ENCODE measurements around the gene SYS1. TPM values are rescaled to one million over a fixed set of nuclear protein-coding genes. Genes with fewer than 3 reads are reported as not detected.

Gene SYS1
- total and polyA plus RNA-seq, 2 donors (not counting 3 experiments of a cell fraction or from before 2014, with no cell fraction given) = 27.4 to 79.6 TPM

DNA sequence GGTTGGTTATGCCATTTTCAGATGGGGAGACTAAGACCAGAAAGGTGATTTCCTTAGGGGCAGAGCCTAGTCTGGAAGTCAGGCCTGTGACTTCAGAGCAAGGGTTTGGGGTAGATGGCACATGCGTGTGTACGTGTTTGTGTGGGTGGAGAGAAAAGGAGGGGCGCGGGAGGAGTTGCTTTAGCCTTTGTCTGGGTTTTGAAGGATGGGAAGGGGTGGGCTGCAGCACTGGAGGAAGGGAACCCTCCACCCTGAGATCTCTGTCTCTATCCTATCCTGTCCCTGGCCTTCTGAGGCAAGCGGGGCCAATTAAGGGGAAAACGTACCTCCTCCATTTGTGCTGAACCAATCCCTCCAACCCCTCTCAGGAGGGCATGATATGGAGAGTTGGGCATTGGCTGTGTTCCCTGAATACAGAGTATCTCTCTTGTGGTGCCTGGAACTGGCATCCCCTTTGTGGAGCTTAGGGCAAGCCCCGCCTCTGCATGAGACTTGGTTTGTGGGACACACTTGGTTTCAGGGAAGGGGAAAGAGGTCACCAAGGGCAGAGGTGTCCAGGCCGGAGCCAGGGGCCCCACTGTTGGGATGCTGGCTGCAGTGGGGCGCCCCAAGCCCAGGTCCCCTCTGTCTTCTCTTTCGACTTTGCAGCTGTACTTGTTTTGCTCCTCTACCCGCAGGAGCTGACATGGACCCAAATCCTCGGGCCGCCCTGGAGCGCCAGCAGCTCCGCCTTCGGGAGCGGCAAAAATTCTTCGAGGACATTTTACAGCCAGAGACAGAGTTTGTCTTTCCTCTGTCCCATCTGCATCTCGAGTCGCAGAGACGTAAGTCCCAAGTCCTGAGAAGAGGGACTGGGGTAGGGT, 45.1 kb downstream of the SYS1 start, which contains the start of gene DBNDD2:
Gene DBNDD2, plus strand, starts transcription at position 507 of the 863 bp plus-strand sequence. Its CDS starts 179 bp downstream, at position 686.
- Histone ChIP-seq H3K9me3 (replicated peaks; ENCODE audit: control insufficient read depth, insufficient read depth, low read length) (no peaks in the 10 kb centered on the region), H3K27ac (ENCODE audit: insufficient read depth, low read depth, low read length) (no peak within 1 kb of the TSS), H3K4me1 (ENCODE audit: control insufficient read depth, extremely low read depth, insufficient read depth, low read length) (peaks cover 3% of the 10 kb centered on the region), H3K9me1 (replicated peaks; ENCODE audit: control insufficient read depth, extremely low read depth, insufficient read depth, low read length) (no peaks in the 10 kb centered on the region), H3K36me3 (ENCODE audit: control insufficient read depth in 2 of 2, extremely low read depth in 1 of 2, insufficient read depth in 2 of 2, low read length in 2 of 2) (peaks cover 0 to 3% of the 10 kb centered on the region in 2 experiments), H4K20me1 (replicated peaks; ENCODE audit: control insufficient read depth, extremely low read depth, insufficient read depth, low read length) (no peaks in the 10 kb centered on the region), H3K4me3 (replicated peaks in 1 of 3; ENCODE audit: insufficient read depth in 1 of 3, low read depth in 1 of 3, low read length in 3 of 3) (peak within 1 kb of the TSS; percentile 7 to 85 (median 36)), H3K27me3 (ENCODE audit: control insufficient read depth in 2 of 2, insufficient read depth in 2 of 2, low read length in 2 of 2) (peaks cover 6% of the 10 kb centered on the region in 2 experiments), H3K4me2 (ENCODE audit: insufficient read depth, low read length) (peak within 1 kb of the TSS; percentile 74), H3K9ac (replicated peaks; ENCODE audit: extremely low read depth, insufficient read depth, low read length) (no peak within 1 kb of the TSS), H2AFZ (ENCODE audit: low read depth, low read length) (peak within 1 kb of the TSS; percentile 83), H3K79me2 (ENCODE audit: control insufficient read depth, insufficient read depth, low read length) (no peaks in the 10 kb centered on the region)
- dilution Hi-C loops (cut with MboI; ENCODE audit: extremely low pct_ligation_motif_present, low sequenced_read_pairs) = no loop called here
- no TSS peak for BruUV-seq (replicated peaks)
- DNase-seq (ENCODE audit: low read depth, low spot score) (no peak), FAIRE-seq (no peak)
- CTCF ChIA-PET = interaction anchor here (0.9 to 3.6 kb wide), 9 partner anchors 10 to 96 kb away, joined by 3 to 32 read pairs (median 4); partner anchors contain the start of gene SYS1
- intact Hi-C loops (cut with micrococcal nuclease) = no loop called here
- TF ChIP-seq GATA2 (IDR thresholded peaks at IDR 0.05; ENCODE audit: insufficient read depth, insufficient read length, low read depth, low read length) = no peak
- TF ChIP-seq MYC (IDR thresholded peaks at IDR 0.05; ENCODE audit: low read depth, low read length) = no peak
- TF ChIP-seq JUN (IDR thresholded peaks at IDR 0.05; ENCODE audit: borderline replicate concordance, insufficient read depth, insufficient read length, low read depth) = no peak
- TF ChIP-seq EZH2 (IDR thresholded peaks at IDR 0.05; ENCODE audit: borderline replicate concordance, low read depth, low read length, severe bottlenecking) = no peak
- TF ChIP-seq, protein P1, sequence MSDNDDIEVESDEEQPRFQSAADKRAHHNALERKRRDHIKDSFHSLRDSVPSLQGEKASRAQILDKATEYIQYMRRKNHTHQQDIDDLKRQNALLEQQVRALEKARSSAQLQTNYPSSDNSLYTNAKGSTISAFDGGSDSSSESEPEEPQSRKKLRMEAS (IDR thresholded peaks at IDR 0.05; ENCODE audit: insufficient read depth, insufficient read length) = no peak
- TF ChIP-seq POLR2AphosphoS5 (IDR thresholded peaks at IDR 0.05; ENCODE audit: insufficient read depth, low read depth, low read length) = no peak
- TF ChIP-seq POLR2A (IDR thresholded peaks at IDR 0.05; ENCODE audit: low read depth, low read length) = no peak
- TF ChIP-seq, protein P2, sequence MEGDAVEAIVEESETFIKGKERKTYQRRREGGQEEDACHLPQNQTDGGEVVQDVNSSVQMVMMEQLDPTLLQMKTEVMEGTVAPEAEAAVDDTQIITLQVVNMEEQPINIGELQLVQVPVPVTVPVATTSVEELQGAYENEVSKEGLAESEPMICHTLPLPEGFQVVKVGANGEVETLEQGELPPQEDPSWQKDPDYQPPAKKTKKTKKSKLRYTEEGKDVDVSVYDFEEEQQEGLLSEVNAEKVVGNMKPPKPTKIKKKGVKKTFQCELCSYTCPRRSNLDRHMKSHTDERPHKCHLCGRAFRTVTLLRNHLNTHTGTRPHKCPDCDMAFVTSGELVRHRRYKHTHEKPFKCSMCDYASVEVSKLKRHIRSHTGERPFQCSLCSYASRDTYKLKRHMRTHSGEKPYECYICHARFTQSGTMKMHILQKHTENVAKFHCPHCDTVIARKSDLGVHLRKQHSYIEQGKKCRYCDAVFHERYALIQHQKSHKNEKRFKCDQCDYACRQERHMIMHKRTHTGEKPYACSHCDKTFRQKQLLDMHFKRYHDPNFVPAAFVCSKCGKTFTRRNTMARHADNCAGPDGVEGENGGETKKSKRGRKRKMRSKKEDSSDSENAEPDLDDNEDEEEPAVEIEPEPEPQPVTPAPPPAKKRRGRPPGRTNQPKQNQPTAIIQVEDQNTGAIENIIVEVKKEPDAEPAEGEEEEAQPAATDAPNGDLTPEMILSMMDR (IDR thresholded peaks at IDR 0.05; ENCODE audit: extremely low read depth in 1 of 2, insufficient read depth in 1 of 2, low read depth in 1 of 2, low read length in 2 of 2) = no peak
- POLR2A ChIA-PET = interaction anchor here (0.6 to 1.5 kb wide), 2 partner anchors 8 to 12 kb away, joined by 3 to 5 read pairs; partner anchors contain the start of gene PIGT
